HL-60 (cell line): Measurements from ENCODE around the gene NUB1.

ENCODE experiments used
- DNase-seq, 2 experiments: peaks; one replicate each; pipeline ENCODE4 v3.0.0-alpha.2; 2010 to 2020; ENCODE audit warnings: low read depth in 1 of 2, low spot score in 1 of 2
- H3K27ac ChIP-seq: fragments of 250-450 bp; sonication (Bioruptor Pico); replicated peaks from 2 replicates; pipeline ENCODE4 v1.5.1; 2020; ENCODE audit warnings: mild to moderate bottlenecking, moderate library complexity
- H3K27me3 ChIP-seq: fragments of 250-450 bp; sonication (Bioruptor Pico); 2 replicates; pipeline ENCODE4 v1.5.1; 2021; ENCODE audit warnings: mild to moderate bottlenecking, moderate library complexity; ENCODE audit not compliant: insufficient read depth, poor library complexity, severe bottlenecking
- H3K4me3 ChIP-seq: replicated peaks from 2 replicates; pipeline ENCODE4 v1.5.1; 2011; ENCODE audit warnings: mild to moderate bottlenecking, control low read depth, low read length; ENCODE audit not compliant: insufficient read depth
- GABPA ChIP-seq: IDR thresholded peaks from 2 replicates; pipeline ENCODE4 v1.6.1; 2012; ENCODE audit warnings: low read depth
- POLR2AphosphoS5 ChIP-seq: IDR thresholded peaks from 2 replicates; pipeline ENCODE4 v1.6.1; 2012; ENCODE audit warnings: low read depth
- SPI1 ChIP-seq: IDR thresholded peaks from 2 replicates; pipeline ENCODE4 v1.6.1; 2012; ENCODE audit warnings: low read depth, mild to moderate bottlenecking, borderline replicate concordance
- TF ChIP-seq, protein P1 (sequence below): IDR thresholded peaks from 2 replicates; pipeline ENCODE4 v1.6.1; 2012; ENCODE audit warnings: low read depth; ENCODE audit not compliant: insufficient replicate concordance
- TF ChIP-seq, protein P2 (sequence below): IDR thresholded peaks from one replicate; pipeline ENCODE4 v1.5.1; 2011; ENCODE audit warnings: low read length, control low read depth, inconsistent platforms; ENCODE audit not compliant: insufficient read depth

Gene NUB1

DNA sequence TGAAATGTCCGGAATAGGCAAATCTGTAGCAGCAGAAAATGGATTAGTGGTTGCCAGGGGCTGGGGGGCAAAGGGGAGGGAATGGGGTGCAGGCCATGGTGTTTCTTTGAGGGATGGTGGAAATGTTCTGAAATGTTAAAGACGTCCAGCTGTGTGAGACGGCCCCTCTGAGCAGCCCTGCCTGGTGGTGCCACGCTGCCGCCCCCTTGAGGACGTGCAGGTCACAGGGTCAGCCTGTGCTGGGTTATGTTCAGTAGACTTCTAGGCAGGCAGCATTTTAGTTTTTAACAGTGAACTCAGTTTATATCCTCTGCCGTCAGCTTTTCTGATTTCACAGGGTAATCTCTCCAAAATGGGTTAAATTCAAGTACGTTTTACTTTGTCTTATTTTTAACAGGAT, 9.4 kb downstream of the NUB1 start:
- Histone ChIP-seq H3K4me3 (no peak overlapping the region), H3K27ac (no peak overlapping the region), H3K27me3 (no peaks in the 10 kb centered on the region)
- peak in 1 of 2 experiments; percentile 33 for DNase-seq
- TF ChIP-seq POLR2AphosphoS5: no peak
- TF ChIP-seq, protein P1, sequence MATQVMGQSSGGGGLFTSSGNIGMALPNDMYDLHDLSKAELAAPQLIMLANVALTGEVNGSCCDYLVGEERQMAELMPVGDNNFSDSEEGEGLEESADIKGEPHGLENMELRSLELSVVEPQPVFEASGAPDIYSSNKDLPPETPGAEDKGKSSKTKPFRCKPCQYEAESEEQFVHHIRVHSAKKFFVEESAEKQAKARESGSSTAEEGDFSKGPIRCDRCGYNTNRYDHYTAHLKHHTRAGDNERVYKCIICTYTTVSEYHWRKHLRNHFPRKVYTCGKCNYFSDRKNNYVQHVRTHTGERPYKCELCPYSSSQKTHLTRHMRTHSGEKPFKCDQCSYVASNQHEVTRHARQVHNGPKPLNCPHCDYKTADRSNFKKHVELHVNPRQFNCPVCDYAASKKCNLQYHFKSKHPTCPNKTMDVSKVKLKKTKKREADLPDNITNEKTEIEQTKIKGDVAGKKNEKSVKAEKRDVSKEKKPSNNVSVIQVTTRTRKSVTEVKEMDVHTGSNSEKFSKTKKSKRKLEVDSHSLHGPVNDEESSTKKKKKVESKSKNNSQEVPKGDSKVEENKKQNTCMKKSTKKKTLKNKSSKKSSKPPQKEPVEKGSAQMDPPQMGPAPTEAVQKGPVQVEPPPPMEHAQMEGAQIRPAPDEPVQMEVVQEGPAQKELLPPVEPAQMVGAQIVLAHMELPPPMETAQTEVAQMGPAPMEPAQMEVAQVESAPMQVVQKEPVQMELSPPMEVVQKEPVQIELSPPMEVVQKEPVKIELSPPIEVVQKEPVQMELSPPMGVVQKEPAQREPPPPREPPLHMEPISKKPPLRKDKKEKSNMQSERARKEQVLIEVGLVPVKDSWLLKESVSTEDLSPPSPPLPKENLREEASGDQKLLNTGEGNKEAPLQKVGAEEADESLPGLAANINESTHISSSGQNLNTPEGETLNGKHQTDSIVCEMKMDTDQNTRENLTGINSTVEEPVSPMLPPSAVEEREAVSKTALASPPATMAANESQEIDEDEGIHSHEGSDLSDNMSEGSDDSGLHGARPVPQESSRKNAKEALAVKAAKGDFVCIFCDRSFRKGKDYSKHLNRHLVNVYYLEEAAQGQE: no peak
- TF ChIP-seq, protein P2, sequence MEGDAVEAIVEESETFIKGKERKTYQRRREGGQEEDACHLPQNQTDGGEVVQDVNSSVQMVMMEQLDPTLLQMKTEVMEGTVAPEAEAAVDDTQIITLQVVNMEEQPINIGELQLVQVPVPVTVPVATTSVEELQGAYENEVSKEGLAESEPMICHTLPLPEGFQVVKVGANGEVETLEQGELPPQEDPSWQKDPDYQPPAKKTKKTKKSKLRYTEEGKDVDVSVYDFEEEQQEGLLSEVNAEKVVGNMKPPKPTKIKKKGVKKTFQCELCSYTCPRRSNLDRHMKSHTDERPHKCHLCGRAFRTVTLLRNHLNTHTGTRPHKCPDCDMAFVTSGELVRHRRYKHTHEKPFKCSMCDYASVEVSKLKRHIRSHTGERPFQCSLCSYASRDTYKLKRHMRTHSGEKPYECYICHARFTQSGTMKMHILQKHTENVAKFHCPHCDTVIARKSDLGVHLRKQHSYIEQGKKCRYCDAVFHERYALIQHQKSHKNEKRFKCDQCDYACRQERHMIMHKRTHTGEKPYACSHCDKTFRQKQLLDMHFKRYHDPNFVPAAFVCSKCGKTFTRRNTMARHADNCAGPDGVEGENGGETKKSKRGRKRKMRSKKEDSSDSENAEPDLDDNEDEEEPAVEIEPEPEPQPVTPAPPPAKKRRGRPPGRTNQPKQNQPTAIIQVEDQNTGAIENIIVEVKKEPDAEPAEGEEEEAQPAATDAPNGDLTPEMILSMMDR: peak; percentile 29

DNA sequence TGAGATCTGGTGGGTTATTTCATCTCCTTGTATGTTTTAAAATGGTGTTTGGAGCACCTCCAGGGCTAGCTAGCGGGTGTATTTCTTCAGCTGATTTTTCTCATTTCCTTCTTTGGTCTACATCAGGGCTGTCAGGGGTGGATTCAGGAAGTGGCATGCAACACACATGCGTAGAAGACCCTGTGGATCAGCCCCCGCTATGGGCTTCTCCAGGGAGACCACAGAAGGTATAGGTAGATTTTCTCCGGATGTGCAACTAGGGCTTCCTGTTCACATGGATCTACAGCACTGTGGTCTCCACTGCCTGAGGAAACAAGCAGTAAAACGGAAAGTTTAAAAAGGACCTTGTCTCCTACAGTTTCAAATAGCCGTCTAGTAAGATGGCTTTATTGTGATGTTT, 10.4 kb downstream of the NUB1 start:
- no peaks in the 10 kb centered on the region for H3K27me3 ChIP-seq
- TF ChIP-seq, protein P2: no peak
- TF ChIP-seq GABPA: no peak
- TF ChIP-seq, protein P1: no peak
- TF ChIP-seq SPI1: peak; percentile 77
- TF ChIP-seq POLR2AphosphoS5: 0 out of 2 replicates have a peak, but pooled peaks have one; percentile 19
- no peak overlapping the region for H3K4me3 ChIP-seq
- peak overlapping the region; percentile 48 for H3K27ac ChIP-seq
- peak in 1 of 2 experiments; percentile 63 for DNase-seq

DNA sequence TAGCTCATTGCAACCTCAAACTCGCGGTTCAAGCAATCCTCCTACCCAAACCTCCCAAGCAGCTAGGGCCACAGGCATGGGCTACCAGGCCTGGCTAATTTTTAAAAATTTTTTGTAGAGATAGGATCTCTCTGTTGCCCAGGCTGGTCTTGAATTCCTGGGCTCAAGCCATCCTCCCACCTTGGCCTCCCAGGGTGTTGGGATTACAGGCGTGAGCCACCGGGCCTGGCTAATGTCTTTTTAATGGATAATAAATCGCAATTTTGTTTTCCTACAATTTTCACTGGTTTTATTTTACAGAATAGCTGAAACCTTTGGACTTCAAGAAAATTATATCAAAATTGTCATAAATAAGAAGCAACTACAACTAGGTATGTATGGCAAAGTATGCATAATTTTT, 10.9 kb downstream of the NUB1 start:
- H3K4me3 ChIP-seq: no peak overlapping the region
- H3K27ac ChIP-seq: peak overlapping the region; percentile 48
- DNase-seq: no peak
- TF ChIP-seq POLR2AphosphoS5 (no peak), SPI1 (no peak), GABPA (no peak)
- TF ChIP-seq, protein P1: no peak
- TF ChIP-seq, protein P2: no peak
- H3K27me3 ChIP-seq: no peaks in the 10 kb centered on the region
